Peyer's patch (tissue), 4 donors: ENCODE measurements around the gene KCNK2. TPM values are rescaled to one million over a fixed set of nuclear protein-coding genes. Genes with fewer than 3 reads are reported as not detected.

Source experiments
- DNase-seq, 3 donors: peaks; one replicate each; pipeline ENCODE4 v3.0.0-alpha.2; 2017 to 2019
- H3K27ac ChIP-seq, 4 donors: fragments of 200-600 bp; sonication (generic); one replicate each; pipeline ENCODE4 v1.5.1; 2016 to 2019
- H3K27me3 ChIP-seq, 2 donors: fragments of 200-600 bp; sonication (generic); one replicate each; pipeline ENCODE4 v1.5.1; 2019
- H3K36me3 ChIP-seq, 3 donors: fragments of 200-600 bp; sonication (generic); one replicate each; pipeline ENCODE4 v1.5.1; 2016 to 2019
- H3K4me1 ChIP-seq, 4 donors: fragments of 200-600 bp; sonication (generic); one replicate each; pipeline ENCODE4 v1.5.1; 2016 to 2019
- H3K4me3 ChIP-seq, 4 donors: fragments of 200-600 bp; sonication (generic); 1 replicate in 3 of 4; 2 replicates in 1 of 4; pipeline ENCODE4 v1.5.1; 2016 to 2019; ENCODE audit warnings: mild to moderate bottlenecking in 1 of 4
- H3K9me3 ChIP-seq, 4 donors: fragments of 200-600 bp; sonication (generic); one replicate each; pipeline ENCODE4 v1.5.1; 2016 to 2019; ENCODE audit warnings: mild to moderate bottlenecking in 1 of 4
- POLR2A ChIP-seq, 2 donors: fragments of 450-650 bp; IDR thresholded peaks; one replicate each; pipeline ENCODE4 v1.5.1; 2017; ENCODE audit warnings: antibody characterized with exemption in 2 of 2, mild to moderate bottlenecking in 2 of 2, moderate library complexity in 2 of 2
- total RNA-seq, 4 donors: library from RNA; depleted of rRNA; stranded (reverse); fragments of >200 nt; gene quantifications; one replicate each; pipeline ENCODE4 v1.1.0, GENCODE V29; 2016
- TF ChIP-seq, protein P1 (sequence below), 6 experiments: fragments of 450-650 bp in 4 of 6; fragments of 200-600 bp in 2 of 6; sonication (generic) in 1 of 6; IDR thresholded peaks; one replicate each; pipeline ENCODE4 v1.5.1; 2017 to 2019; ENCODE audit warnings: antibody characterized with exemption in 6 of 6, mild to moderate bottlenecking in 3 of 6, moderate library complexity in 1 of 6

The KCNK2 gene
- total RNA-seq, 4 donors from 2014 or later = 0.53 to 0.94 (median 0.57) TPM; not detected in 1

DNA sequence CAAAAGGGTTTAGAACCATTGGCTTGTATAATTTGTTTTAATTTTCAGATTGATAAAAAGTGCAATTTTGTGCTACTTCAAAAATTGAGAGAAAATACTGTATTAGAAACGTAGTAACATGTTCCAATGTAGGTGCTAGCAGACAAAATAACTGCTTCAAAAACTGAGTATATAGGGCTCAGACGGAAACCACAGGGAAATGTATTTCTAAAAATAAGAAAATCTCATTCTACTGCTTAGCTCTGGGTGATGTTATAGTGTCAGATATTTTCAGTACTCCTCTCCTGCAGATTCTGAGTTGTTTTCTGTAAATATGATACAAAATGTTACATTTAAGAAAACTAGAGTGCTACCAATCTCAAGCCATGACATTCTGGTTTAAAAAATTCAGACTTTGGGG lies 55.4 kb downstream of the KCNK2 start:
- TF ChIP-seq, protein P1, sequence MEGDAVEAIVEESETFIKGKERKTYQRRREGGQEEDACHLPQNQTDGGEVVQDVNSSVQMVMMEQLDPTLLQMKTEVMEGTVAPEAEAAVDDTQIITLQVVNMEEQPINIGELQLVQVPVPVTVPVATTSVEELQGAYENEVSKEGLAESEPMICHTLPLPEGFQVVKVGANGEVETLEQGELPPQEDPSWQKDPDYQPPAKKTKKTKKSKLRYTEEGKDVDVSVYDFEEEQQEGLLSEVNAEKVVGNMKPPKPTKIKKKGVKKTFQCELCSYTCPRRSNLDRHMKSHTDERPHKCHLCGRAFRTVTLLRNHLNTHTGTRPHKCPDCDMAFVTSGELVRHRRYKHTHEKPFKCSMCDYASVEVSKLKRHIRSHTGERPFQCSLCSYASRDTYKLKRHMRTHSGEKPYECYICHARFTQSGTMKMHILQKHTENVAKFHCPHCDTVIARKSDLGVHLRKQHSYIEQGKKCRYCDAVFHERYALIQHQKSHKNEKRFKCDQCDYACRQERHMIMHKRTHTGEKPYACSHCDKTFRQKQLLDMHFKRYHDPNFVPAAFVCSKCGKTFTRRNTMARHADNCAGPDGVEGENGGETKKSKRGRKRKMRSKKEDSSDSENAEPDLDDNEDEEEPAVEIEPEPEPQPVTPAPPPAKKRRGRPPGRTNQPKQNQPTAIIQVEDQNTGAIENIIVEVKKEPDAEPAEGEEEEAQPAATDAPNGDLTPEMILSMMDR (IDR thresholded peaks at IDR 0.05) = no peak
- TF ChIP-seq POLR2A (IDR thresholded peaks at IDR 0.05) = no peak
- Histone ChIP-seq H3K27ac (no peak overlapping the region), H3K27me3 (no peaks in the 10 kb centered on the region), H3K4me1 (no peaks in the 10 kb centered on the region), H3K9me3 (peaks cover 0 to 3% (median 0%) of the 10 kb centered on the region in 4 donors), H3K4me3 (no peak overlapping the region), H3K36me3 (no peaks in the 10 kb centered on the region)
- DNase-seq = no peak

DNA sequence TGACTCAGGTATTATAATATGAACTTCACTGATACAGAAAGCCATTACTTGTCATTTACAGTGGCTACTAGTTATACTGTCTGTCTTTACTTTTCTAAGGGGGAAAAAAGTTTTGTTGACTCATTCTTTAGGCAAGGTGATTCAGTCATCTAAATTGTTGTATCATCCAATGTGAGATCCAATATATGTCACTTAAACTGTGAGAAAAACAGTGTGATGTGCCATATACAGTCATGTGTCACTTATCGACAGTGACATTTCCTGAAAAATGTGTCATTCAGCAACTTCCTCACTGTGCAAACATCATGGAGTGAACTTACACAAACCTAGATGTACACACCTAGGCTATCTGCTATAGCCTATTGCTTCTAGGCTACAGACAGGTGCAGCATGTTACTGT lies 57.6 kb downstream of the KCNK2 start:
- DNase-seq = no peak
- Histone ChIP-seq H3K9me3 (peaks cover 0 to 3% (median 0%) of the 10 kb centered on the region in 4 donors), H3K4me1 (no peaks in the 10 kb centered on the region), H3K27me3 (no peaks in the 10 kb centered on the region), H3K27ac (no peak overlapping the region), H3K4me3 (no peak overlapping the region), H3K36me3 (no peaks in the 10 kb centered on the region)
- TF ChIP-seq, protein P1 (IDR thresholded peaks at IDR 0.05) = no peak
- no peak for TF ChIP-seq POLR2A (IDR thresholded peaks at IDR 0.05)

- Histone ChIP-seq H3K27ac (no peak overlapping the region), H3K27me3 (no peaks in the 10 kb centered on the region), H3K4me3 (no peak overlapping the region), H3K4me1 (no peaks in the 10 kb centered on the region), H3K36me3 (no peaks in the 10 kb centered on the region), H3K9me3 (peaks cover 0 to 3% (median 0%) of the 10 kb centered on the region in 4 donors)
- no peak for DNase-seq
- TF ChIP-seq, protein P1 (IDR thresholded peaks at IDR 0.05) = no peak
- no peak for TF ChIP-seq POLR2A (IDR thresholded peaks at IDR 0.05)
These were observed 58.9 kb downstream of the KCNK2 start for GRCh38 chr1:215141460-215141859.

GRCh38 chr1:215143497-215143896 lies 61.0 kb downstream of the KCNK2 start:
- no peak for DNase-seq
- TF ChIP-seq POLR2A (IDR thresholded peaks at IDR 0.05) = no peak
- TF ChIP-seq, protein P1 (IDR thresholded peaks at IDR 0.05) = no peak
- Histone ChIP-seq H3K4me3 (no peak overlapping the region), H3K9me3 (peaks cover 0 to 3% (median 0%) of the 10 kb centered on the region in 4 donors), H3K36me3 (no peaks in the 10 kb centered on the region), H3K27me3 (no peaks in the 10 kb centered on the region), H3K4me1 (no peaks in the 10 kb centered on the region), H3K27ac (no peak overlapping the region)

DNA sequence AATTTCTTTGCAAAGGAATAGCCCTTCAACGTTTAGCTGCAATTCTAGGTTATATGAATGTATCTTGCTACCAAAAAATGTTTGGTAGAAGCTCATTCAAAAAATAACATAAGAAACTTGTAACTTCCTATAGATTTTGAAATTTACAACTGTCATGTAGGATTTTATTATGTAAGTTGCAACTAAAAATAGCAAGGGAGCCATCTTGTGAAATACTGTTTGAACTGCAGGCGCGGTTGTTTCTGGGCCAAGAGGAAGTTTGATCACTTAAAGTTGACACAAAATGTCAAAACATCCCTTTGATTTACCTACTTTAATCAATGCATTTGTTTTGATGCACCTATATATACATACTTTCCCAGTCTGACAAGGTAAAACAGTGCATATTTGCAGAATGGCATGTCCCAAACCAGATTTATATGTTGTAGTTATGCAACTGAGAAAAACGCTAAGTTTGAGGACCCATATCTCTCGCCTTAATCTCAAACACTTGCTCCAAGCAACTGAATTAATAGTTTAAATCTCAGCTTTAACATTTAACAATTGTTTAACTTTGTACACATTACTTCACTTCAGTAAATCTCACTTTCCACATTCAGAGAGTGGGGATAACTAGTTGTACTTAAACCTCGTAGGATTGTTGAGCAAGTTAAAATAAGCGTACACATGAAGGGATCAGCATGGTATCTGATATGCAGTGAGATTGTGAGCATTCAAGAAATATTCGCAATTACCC lies 63.9 kb downstream of the KCNK2 start:
- Histone ChIP-seq H3K27ac (no peak overlapping the region), H3K9me3 (peaks cover 0 to 3% (median 0%) of the 10 kb centered on the region in 4 donors), H3K4me1 (no peaks in the 10 kb centered on the region), H3K36me3 (no peaks in the 10 kb centered on the region), H3K27me3 (no peaks in the 10 kb centered on the region), H3K4me3 (no peak overlapping the region)
- TF ChIP-seq, protein P1 (IDR thresholded peaks at IDR 0.05) = peak in 3 of 6 experiments; percentile 35 to 41 (median 37)
- TF ChIP-seq POLR2A (IDR thresholded peaks at IDR 0.05) = no peak
- DNase-seq = no peak
